ENCODE results near the gene BOC.

BOC gene

GRCh38 chr3:113287803-113288648, 76.7 kb downstream of the BOC start:
- DNase-seq (ENCODE audit: low read depth in 3 of 3): peak in 1 of 3 experiments; percentile 9

GRCh38 chr3:113288881-113289280, 77.5 kb downstream of the BOC start:
- no peak for DNase-seq (ENCODE audit: low read depth in 3 of 3)

GRCh38 chr3:113291572-113291971, 80.2 kb downstream of the BOC start:
- no peak for DNase-seq (ENCODE audit: low read depth in 3 of 3)

- no peak for DNase-seq (ENCODE audit: low read depth in 3 of 3)
These were observed 81.6 kb downstream of the BOC start for GRCh38 chr3:113292933-113293332.

- DNase-seq (ENCODE audit: low read depth in 3 of 3): no peak
These were observed 82.0 kb downstream of the BOC start for GRCh38 chr3:113293348-113293747.

GRCh38 chr3:113295463-113295862, 84.1 kb downstream of the BOC start:
- DNase-seq (ENCODE audit: low read depth in 3 of 3): no peak

GRCh38 chr3:113297287-113297686, 85.9 kb downstream of the BOC start:
- no peak for DNase-seq (ENCODE audit: low read depth in 3 of 3)

- no peak for DNase-seq (ENCODE audit: low read depth in 3 of 3)
These were observed 86.5 kb downstream of the BOC start for GRCh38 chr3:113297841-113298240.

- no peak for DNase-seq (ENCODE audit: low read depth in 3 of 3)
These were observed 89.2 kb downstream of the BOC start for GRCh38 chr3:113300596-113300995.

GRCh38 chr3:113304102-113304501, 92.7 kb downstream of the BOC start:
- DNase-seq (ENCODE audit: low read depth in 3 of 3): no peak

GRCh38 chr3:113304856-113305540, 93.6 kb downstream of the BOC start:
- DNase-seq (ENCODE audit: low read depth in 3 of 3): no peak

- DNase-seq (ENCODE audit: low read depth in 3 of 3): no peak
These were observed 99.6 kb downstream of the BOC start for GRCh38 chr3:113310960-113311359.

- DNase-seq (ENCODE audit: low read depth in 3 of 3): no peak
These were observed 101.1 kb downstream of the BOC start for GRCh38 chr3:113312416-113312815.

GRCh38 chr3:113314923-113315322, 103.6 kb downstream of the BOC start:
- DNase-seq (ENCODE audit: low read depth in 3 of 3): no peak

- no peak for DNase-seq (ENCODE audit: low read depth in 3 of 3)
These were observed 118.4 kb downstream of the BOC start for GRCh38 chr3:113329757-113330156.

GRCh38 chr3:113330742-113331141, 119.4 kb downstream of the BOC start:
- DNase-seq (ENCODE audit: low read depth in 3 of 3): no peak

- DNase-seq (ENCODE audit: low read depth in 3 of 3): no peak
These were observed 119.8 kb downstream of the BOC start for GRCh38 chr3:113331187-113331586.

Data from stimulated activated CD4-positive, alpha-beta T cell treated with anti-CD3 and anti-CD28 coated beads, TNF-alpha, amount 100 ng/mL, for 4 hours (primary cell).